ENCODE measurements around the gene ITPRID1. TPM values are rescaled to one million over a fixed set of nuclear protein-coding genes. Genes with fewer than 3 reads are reported as not detected.

The ITPRID1 gene
- polyA plus RNA-seq, 3 donors, result not detected

- TF ChIP-seq CTCF (IDR thresholded peaks at IDR 0.05), result no peak
- no peaks in the 10 kb centered on the region for H3K36me3 Mint-ChIP-seq
- H3K27me3 ChIP-seq (ENCODE audit: control insufficient read depth in 2 of 2, insufficient read depth in 2 of 2, low read length in 2 of 2), result no peaks in the 10 kb centered on the region
- no peak overlapping the region for H2AFZ ChIP-seq (ENCODE audit: insufficient read depth, low read depth, low read length, poor library complexity, severe bottlenecking)
- H3K4me3 ChIP-seq (replicated peaks in 1 of 3; ENCODE audit: low read depth in 2 of 3, low read length in 3 of 3), result no peak overlapping the region
- no peaks in the 10 kb centered on the region for H3K79me2 ChIP-seq (ENCODE audit: insufficient read depth, low read length)
- H3K9me3 Mint-ChIP-seq, result peaks cover 0 to 3% (median 0%) of the 10 kb centered on the region in 7 donors
- H3K4me3 Mint-ChIP-seq, result peak overlapping the region in 1 of 2 donors; percentile 4
- no CpG with 5 or more reads among the region's 7 CpGs for WGBS (ENCODE audit: insufficient coverage)
- H3K4me1 Mint-ChIP-seq, result peaks cover 26% of the 10 kb centered on the region
- H3K27me3 Mint-ChIP-seq (ENCODE audit: low read depth in 3 of 3), result peaks cover 0 to 3% (median 1%) of the 10 kb centered on the region in 3 donors
- peak; percentile 48 to 81 (median 78) for DNase-seq
- no peak overlapping the region for H3K9ac ChIP-seq (ENCODE audit: insufficient read depth, low read length, poor library complexity, severe bottlenecking)
- no peaks in the 10 kb centered on the region for H3K9me3 ChIP-seq (replicated peaks in 1 of 2; ENCODE audit: control insufficient read depth in 1 of 2, insufficient read depth in 1 of 2, low read length in 2 of 2)
- no peaks in the 10 kb centered on the region for H3K36me3 ChIP-seq (replicated peaks in 1 of 2; ENCODE audit: control insufficient read depth in 1 of 2, insufficient read depth in 2 of 2, low read length in 2 of 2)
- H4K20me1 ChIP-seq (ENCODE audit: insufficient read depth, low read length), result no peaks in the 10 kb centered on the region
- intact Hi-C loops (cut with micrococcal nuclease), result loop anchor here in 1 of 2 donors (10.0 kb wide), 1 partner anchor 87 kb away; no protein-coding TSS in a partner anchor
- H3K27ac Mint-ChIP-seq, result peak overlapping the region in 4 of 7 donors; percentile 10 to 73 (median 54)
- H3K4me2 ChIP-seq (replicated peaks; ENCODE audit: extremely low read depth, low read length, poor library complexity, severe bottlenecking), result no peak overlapping the region
- no peak overlapping the region for H3K27ac ChIP-seq (ENCODE audit: low read depth in 1 of 2, low read length in 2 of 2)
- H3K4me1 ChIP-seq (ENCODE audit: control insufficient read depth in 1 of 2, insufficient read depth in 2 of 2, low read length in 2 of 2), result peaks cover 19 to 23% of the 10 kb centered on the region in 2 donors
These were observed 133.6 kb downstream of the ITPRID1 start for GRCh38 chr7:31647511-31647910.

DNA sequence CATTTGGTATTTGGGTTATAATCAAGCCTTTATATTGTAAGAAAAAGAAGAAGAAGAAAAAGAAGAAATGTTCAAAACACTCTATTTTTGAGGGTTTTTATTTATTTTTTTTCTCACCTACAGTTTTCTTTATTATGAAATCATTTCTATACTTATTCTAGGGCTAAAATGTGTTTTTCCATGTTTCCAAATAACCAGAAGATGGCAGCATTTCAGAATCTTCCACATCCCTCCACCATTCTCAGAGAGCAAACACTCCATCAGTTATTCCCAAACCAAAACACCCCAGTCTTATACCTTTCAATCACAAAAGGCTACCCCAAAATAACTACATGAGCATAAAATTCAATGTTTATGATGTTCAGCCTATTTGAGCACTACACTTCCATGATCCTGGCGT, 134.4 kb downstream of the ITPRID1 start:
- H3K27ac ChIP-seq (ENCODE audit: low read depth in 1 of 2, low read length in 2 of 2), result peak overlapping the region in 1 of 2 donors; percentile 23
- no peaks in the 10 kb centered on the region for H3K9me3 ChIP-seq (replicated peaks in 1 of 2; ENCODE audit: control insufficient read depth in 1 of 2, insufficient read depth in 1 of 2, low read length in 2 of 2)
- no peak overlapping the region for H3K4me3 ChIP-seq (replicated peaks in 1 of 3; ENCODE audit: low read depth in 2 of 3, low read length in 3 of 3)
- no peak overlapping the region for H3K9ac ChIP-seq (ENCODE audit: insufficient read depth, low read length, poor library complexity, severe bottlenecking)
- DNase-seq, result peak in 1 of 3 donors; percentile 21
- H3K27me3 ChIP-seq (ENCODE audit: control insufficient read depth in 2 of 2, insufficient read depth in 2 of 2, low read length in 2 of 2), result no peaks in the 10 kb centered on the region
- intact Hi-C loops (cut with micrococcal nuclease), result loop anchor here in 1 of 2 donors (10.0 kb wide), 1 partner anchor 87 kb away; no protein-coding TSS in a partner anchor
- H3K27me3 Mint-ChIP-seq (ENCODE audit: low read depth in 3 of 3), result peaks cover 0 to 3% (median 1%) of the 10 kb centered on the region in 3 donors
- TF ChIP-seq CTCF (IDR thresholded peaks at IDR 0.05), result peak; percentile 61
- H3K9me3 Mint-ChIP-seq, result peaks cover 0 to 3% (median 0%) of the 10 kb centered on the region in 7 donors
- H3K4me3 Mint-ChIP-seq, result no peak overlapping the region
- 100% methylated on average over 1 of the region's 1 CpG for WGBS (ENCODE audit: insufficient coverage)
- no peak overlapping the region for H2AFZ ChIP-seq (ENCODE audit: insufficient read depth, low read depth, low read length, poor library complexity, severe bottlenecking)
- no peak overlapping the region for H3K4me2 ChIP-seq (replicated peaks; ENCODE audit: extremely low read depth, low read length, poor library complexity, severe bottlenecking)
- peaks cover 24% of the 10 kb centered on the region for H3K4me1 Mint-ChIP-seq
- peak overlapping the region in 5 of 7 donors; percentile 41 to 89 (median 71) for H3K27ac Mint-ChIP-seq
- no peaks in the 10 kb centered on the region for H3K79me2 ChIP-seq (ENCODE audit: insufficient read depth, low read length)
- H4K20me1 ChIP-seq (ENCODE audit: insufficient read depth, low read length), result no peaks in the 10 kb centered on the region
- no peaks in the 10 kb centered on the region for H3K36me3 Mint-ChIP-seq
- peaks cover 17 to 18% of the 10 kb centered on the region in 2 donors for H3K4me1 ChIP-seq (ENCODE audit: control insufficient read depth in 1 of 2, insufficient read depth in 2 of 2, low read length in 2 of 2)
- H3K36me3 ChIP-seq (replicated peaks in 1 of 2; ENCODE audit: control insufficient read depth in 1 of 2, insufficient read depth in 2 of 2, low read length in 2 of 2), result no peaks in the 10 kb centered on the region
